GM12891 (cell line): ENCODE measurements around the gene PSAP.

ENCODE experiments used
- POLR2A ChIP-seq: IDR thresholded peaks from 2 replicates; pipeline ENCODE4 v1.6.1; 2011; ENCODE audit warnings: low read depth, low read length, control low read depth
- POLR2AphosphoS5 ChIP-seq: IDR thresholded peaks from 2 replicates; pipeline ENCODE4 v1.6.1; 2011; ENCODE audit warnings: low read depth, low read length, control low read depth
- TAF1 ChIP-seq: IDR thresholded peaks from 2 replicates; pipeline ENCODE4 v1.6.1; 2011; ENCODE audit warnings: low read depth, low read length, control low read depth

DNA sequence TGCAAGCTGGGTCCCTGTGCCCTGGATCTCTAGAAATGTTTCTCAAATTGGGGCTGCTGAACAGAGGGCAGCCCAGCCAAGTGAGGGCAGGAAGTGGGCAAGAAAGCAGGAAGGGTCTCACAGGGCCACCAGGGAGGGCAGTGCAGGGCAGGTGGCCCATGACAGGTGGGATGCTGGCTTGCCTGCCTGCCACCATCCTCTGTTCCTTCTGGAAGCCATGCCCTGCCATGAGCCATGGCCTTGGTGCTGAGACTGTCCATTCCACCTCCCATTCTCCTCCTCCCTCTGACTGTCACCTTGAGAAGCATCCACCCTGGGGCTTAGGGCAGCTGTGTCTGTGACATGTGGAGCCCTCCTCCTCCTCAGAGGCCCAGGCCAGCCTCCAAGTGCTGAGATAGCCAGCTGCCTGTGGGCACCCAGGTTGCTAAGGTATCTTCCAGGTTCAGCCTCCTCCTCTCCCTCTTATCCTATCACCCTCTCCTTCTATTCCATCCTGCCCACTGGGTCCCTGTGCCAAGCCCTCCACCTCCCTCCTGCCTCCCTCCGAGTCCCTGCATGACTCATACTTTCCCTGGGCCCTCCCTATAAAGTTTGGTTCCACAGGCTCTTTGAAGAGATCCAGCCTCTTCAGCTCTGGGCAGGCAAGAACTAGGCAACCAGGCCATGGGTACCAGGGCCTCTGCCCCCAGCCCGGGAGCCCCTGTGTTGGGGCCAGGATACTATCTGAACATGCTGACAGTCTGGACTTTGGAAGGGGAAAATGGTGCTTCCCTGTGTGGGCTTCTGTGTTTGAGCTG, 79.0 kb downstream of the PSAP start:
- TF ChIP-seq POLR2A (no peak), TAF1 (no peak), POLR2AphosphoS5 (no peak)
